ENCODE results near the gene TFR2.
A peak's percentile ranks its signal among the peaks of the same experiment; 100 is the strongest.

Gene TFR2

GRCh38 chr7:100641463-100641859 is at the start of gene TFR2:
TFR2 (minus strand) TSS chr7:100641552; CDS start chr7:100641509, 43 bp downstream.
- DNase-seq (ENCODE audit: low spot score): no peak

- DNase-seq (ENCODE audit: low spot score): no peak
Observed at GRCh38 chr7:100689230-100690135, 48.1 kb upstream of the TFR2 start.

GRCh38 chr7:100688326-100688860 is 47.0 kb upstream of the TFR2 start:
- DNase-seq (ENCODE audit: low spot score): no peak

- DNase-seq (ENCODE audit: low spot score): no peak
Observed at GRCh38 chr7:100687751-100688300, 46.5 kb upstream of the TFR2 start.

GRCh38 chr7:100687261-100687660 is 45.9 kb upstream of the TFR2 start:
- no peak for DNase-seq (ENCODE audit: low spot score)

- no peak for DNase-seq (ENCODE audit: low spot score)
Observed at GRCh38 chr7:100686822-100687211, 45.5 kb upstream of the TFR2 start.

- no peak for DNase-seq (ENCODE audit: low spot score)
Observed at GRCh38 chr7:100686201-100686821, 45.0 kb upstream of the TFR2 start.

GRCh38 chr7:100685631-100686145 is 44.3 kb upstream of the TFR2 start:
- no peak for DNase-seq (ENCODE audit: low spot score)

- peak; percentile 3 for DNase-seq (ENCODE audit: low spot score)
Observed at GRCh38 chr7:100685049-100685605, 43.8 kb upstream of the TFR2 start.

GRCh38 chr7:100684534-100685042 is 43.2 kb upstream of the TFR2 start:
- peak; percentile 3 for DNase-seq (ENCODE audit: low spot score)

- no peak for DNase-seq (ENCODE audit: low spot score)
Observed at GRCh38 chr7:100683659-100684533, 42.5 kb upstream of the TFR2 start.

GRCh38 chr7:100682991-100683658 is 41.8 kb upstream of the TFR2 start:
- no peak for DNase-seq (ENCODE audit: low spot score)

GRCh38 chr7:100682228-100682741 is 40.9 kb upstream of the TFR2 start:
- DNase-seq (ENCODE audit: low spot score): no peak

- no peak for DNase-seq (ENCODE audit: low spot score)
Observed at GRCh38 chr7:100681491-100682227, 40.3 kb upstream of the TFR2 start.

GRCh38 chr7:100680576-100681271 is 39.4 kb upstream of the TFR2 start:
- no peak for DNase-seq (ENCODE audit: low spot score)

GRCh38 chr7:100679927-100680575 is 38.7 kb upstream of the TFR2 start:
- DNase-seq (ENCODE audit: low spot score): no peak

GRCh38 chr7:100679129-100679926 is 38.0 kb upstream of the TFR2 start:
- no peak for DNase-seq (ENCODE audit: low spot score)

Measured in GM03348 (cell line).